ENCODE measurements around the gene HLA-B.

- TF ChIP-seq CTCF (IDR thresholded peaks at IDR 0.05; ENCODE audit: low read depth, low read length, poor library complexity, severe bottlenecking) (no peak), EZH2phosphoT487 (IDR thresholded peaks at IDR 0.05; ENCODE audit: borderline replicate concordance, low read length) (no peak)
Measured at GRCh38 chr6:31308050-31308844, 48.7 kb downstream of the HLA-B start.

Measured in DOHH2 (cell line).